DMS 273 (cell line): ENCODE data around the gene TNFRSF9.

Experiments
- DNase-seq: peaks from one replicate; lab custom pipeline; 2025; ENCODE audit not compliant: unreplicated experiment; lab: John Stamatoyannopoulos, UW

TNFRSF9 gene

DNA sequence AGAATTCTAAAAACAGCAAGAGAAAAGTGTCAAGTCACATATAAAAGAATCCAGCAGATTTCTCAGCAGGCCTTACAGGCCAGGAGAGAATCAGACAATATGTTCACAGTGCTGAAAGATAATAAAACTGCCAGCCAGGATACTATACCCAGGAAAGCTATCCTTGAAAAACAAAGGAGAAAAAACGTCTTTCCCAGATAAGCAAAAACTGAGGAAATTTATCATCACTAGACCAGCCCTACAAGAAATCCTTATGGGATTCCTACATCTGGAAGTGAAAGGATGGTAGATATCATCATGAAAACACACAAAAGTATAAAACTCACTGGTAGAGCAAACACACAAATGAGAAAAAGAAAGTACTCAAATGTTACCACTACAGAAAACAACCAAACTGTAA lies 62.6 kb downstream of the TNFRSF9 start:
- DNase-seq: no peak

DNA sequence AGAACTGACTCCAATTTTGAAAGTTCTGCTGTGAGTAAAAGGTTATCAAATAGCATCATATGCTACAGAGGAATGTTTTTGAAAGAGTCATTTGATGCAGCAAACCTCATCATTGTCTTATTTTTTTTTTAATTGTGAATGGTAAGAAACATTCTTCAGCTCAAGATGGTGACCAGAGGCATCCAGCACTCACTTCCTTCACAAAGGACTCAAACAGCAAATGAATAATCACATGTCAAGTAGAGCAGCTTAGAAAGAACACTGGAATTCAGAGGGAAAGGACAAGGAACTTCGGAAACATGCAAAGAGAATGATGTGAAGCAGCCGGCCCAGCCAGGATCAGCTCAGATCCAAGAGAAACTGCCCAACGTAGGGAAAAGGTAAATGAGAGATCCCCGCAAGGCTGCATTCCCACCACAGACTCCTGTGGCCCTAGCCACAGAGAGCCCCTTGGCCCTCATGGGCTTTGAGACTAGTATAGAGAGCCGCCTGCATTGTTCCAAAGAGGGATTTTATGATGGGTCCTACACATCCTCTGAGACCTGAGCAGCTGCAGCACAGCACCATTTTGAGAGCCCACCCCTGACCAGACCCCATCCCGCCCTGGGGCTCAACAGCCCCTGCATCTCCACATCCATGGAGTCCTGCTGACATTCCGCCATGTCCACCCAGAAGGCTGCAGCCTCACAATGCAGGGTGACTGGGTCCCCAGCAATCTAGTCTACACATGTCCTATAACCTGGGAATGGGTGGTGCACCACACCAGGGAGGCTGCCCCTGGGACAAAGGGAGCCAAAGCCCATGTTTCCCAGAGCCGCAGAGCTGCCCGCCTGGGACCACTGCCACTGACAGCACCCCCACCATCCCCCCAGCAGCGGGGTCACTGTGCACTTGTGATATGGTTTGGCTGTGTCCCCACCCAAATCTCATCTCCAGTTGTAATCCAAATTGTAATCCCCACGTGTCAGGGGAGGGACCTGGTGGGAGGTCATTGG lies 66.5 kb downstream of the TNFRSF9 start:
- no peak for DNase-seq

DNA sequence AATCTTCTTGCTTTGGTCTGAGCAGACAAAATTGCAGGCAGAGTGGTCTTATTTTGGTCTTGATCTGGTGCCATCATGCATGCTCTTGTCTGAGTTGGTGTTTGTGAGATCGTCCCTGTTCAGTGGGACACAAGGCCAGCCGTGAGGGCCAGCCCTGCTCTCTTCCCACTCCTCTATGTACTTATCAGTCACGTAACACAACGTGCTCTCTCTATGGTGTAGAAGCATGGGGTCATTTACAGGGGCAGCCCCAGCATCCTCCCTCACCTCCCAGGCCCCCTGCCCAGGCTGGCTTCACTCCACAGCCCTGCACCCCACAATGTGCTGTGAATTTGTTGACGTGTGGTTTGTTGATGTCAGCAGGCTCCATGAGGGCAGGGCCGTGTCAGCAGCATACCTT lies 69.5 kb downstream of the TNFRSF9 start:
- DNase-seq: no peak

DNA sequence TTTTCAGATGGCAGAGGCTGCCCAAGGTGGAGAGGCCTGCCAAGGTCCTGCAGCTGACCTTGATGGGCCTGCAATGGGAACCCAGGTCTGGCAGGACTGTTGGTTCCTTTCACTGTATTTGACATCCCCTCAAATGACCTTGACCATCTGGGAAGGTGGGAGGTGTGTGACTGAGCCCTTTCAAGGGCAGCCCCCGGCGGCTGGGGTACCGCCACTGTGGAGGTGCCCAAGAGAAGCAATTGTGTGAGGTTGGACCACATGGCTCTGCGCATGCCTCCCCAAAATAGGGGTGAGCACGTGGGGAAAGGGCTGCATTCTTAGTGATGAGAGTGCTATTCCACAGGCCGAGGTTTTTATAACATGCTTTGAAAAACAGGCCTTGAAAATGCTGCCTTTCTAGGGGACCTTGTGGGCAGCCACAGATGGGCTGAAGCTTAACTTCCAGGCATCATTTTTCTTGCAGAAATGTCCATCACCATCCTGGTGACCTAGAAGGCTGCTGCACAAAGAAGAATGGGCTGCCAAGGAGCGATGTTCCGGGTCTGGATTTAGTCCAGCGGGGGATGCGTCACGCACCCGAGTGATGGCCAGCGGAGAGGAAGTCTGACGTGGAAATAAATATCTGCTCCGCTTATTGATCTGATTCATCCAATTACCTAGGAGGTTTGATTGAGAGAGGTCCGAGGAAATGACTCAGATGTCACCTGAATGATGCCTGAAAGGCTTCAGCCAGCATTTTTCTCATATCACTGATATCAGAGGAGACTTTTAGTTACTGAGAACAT lies 71.3 kb downstream of the TNFRSF9 start:
- no peak for DNase-seq

DNA sequence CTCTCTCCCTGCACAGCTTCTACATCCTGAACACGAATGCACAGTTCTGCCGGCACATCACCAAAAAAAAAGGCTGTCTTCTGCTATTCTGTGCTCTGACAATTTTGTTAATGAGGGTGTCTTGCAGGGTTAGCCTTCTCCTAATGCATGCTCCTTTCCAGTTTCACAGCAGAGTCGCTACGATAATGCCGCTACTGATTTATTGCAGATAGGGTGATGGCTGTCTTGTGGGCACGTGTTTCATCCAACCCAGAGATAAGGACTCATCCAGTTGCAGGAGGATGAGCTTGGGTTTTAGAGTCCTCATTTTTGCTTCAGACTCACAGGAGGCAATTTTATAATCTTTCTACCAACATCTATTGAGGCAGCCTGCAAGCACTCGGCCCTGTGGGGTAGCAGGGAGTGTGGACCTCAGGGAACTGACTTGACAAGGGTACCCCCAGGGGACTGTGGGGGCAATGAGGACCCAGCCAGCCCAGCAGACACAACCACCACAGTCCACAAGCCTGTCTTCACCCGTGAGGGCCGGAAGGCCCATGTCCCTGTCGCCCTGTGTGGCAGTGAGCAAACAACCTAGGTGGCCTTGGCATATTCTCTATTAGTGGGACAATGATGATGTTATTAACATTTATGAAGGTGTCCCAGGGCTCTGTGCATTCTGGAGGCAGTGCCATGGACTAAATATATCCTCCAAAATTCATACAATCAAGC lies 72.4 kb downstream of the TNFRSF9 start:
- DNase-seq: no peak

DNA sequence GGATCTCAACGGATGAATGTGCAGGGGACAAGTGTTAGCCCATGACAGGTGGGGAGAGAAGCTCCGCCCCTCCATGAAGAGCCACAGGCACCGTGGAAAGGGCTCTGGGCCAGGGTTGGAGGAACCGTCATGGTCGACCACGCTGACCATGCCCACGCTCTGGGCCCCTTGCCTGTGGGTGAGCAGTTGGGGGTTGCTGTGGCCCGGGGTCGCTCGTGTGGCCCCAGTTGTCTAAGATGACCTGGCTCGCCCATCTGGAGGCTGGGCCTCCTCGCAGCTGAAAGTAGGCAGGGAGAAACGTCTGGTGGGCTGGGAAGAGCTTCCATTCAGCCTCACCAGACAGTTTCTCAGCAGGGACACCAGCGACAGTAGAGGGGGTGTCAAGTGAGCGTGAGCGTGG lies 74.7 kb downstream of the TNFRSF9 start:
- no peak for DNase-seq
